Left ventricle myocardium superior (tissue), 1 donor: Measurements from ENCODE around the gene DSG3. TPM values are rescaled to one million over a fixed set of nuclear protein-coding genes. Genes with fewer than 3 reads are reported as not detected.
"Not testable (repeated sequence)": the region's sequence is repeated elsewhere in the genome, so short reads cannot be mapped to it uniquely, and the experiment has no call there.

Experiments
- ATAC-seq: fragments of 200-7000 bp; cut with Tn5 transposase; one replicate; pipeline ENCODE4 v1.9.1; 2020; ENCODE audit warnings: mild to moderate bottlenecking, moderate library complexity
- DNase-seq: peaks from one replicate; pipeline ENCODE4 v3.0.0-alpha.2; 2020
- intact Hi-C: fragments of 100-400 bp; cut with micrococcal nuclease; formaldehyde crosslinking; loops from one replicate; pipeline ENCODE4 v1.11.0; 2022
- total RNA-seq: library from RNA; stranded (reverse); fragmentation: NEBNext Ultra II Directional; extraction: Animal tissue kit (Norgen Biotek cat#: 25700); gene quantifications from one replicate; pipeline ENCODE4 v1.2.1, GENCODE V29; 2021
- donor health status: DM: no; HTN: yes; CAD: no; lungs with severe emphysema.

The DSG3 gene
- total RNA-seq, 1 donor from 2014 or later: not detected

- ATAC-seq: no peak
- intact Hi-C loops: no loop called here
- DNase-seq: no peak
These were observed 36.9 kb downstream of the DSG3 start for GRCh38 chr18:31484461-31484860.

- no peak for DNase-seq
These were observed 38.6 kb downstream of the DSG3 start for GRCh38 chr18:31486165-31486564.

GRCh38 chr18:31487246-31488015 lies 39.9 kb downstream of the DSG3 start:
- DNase-seq (no peak), ATAC-seq (no peak)
- intact Hi-C loops: no loop called here

More at GRCh38 chr18:31486165-31486564, 38.6 kb downstream of the DSG3 start:
- intact Hi-C loops: no loop called here
- no peak for ATAC-seq

- DNase-seq: no peak
- no peak for ATAC-seq
- intact Hi-C loops: no loop called here
These were observed 41.8 kb downstream of the DSG3 start for GRCh38 chr18:31489311-31489710.

GRCh38 chr18:31490387-31490786 lies 42.8 kb downstream of the DSG3 start:
- intact Hi-C loops: no loop called here
- DNase-seq: no peak
- ATAC-seq: no peak

- intact Hi-C loops: no loop called here
- no peak for DNase-seq
- ATAC-seq: no peak
These were observed 43.3 kb downstream of the DSG3 start for GRCh38 chr18:31490833-31491232.

GRCh38 chr18:31491586-31491985 lies 44.0 kb downstream of the DSG3 start:
- DNase-seq: no peak
- intact Hi-C loops: no loop called here
- ATAC-seq: no peak

- DNase-seq: no peak
- intact Hi-C loops: no loop called here
- ATAC-seq: no peak
These were observed 45.1 kb downstream of the DSG3 start for GRCh38 chr18:31492671-31493070.

GRCh38 chr18:31493171-31493570 lies 45.6 kb downstream of the DSG3 start:
- ATAC-seq (no peak), DNase-seq (no peak)
- intact Hi-C loops: no loop called here

GRCh38 chr18:31493941-31494340 lies 46.4 kb downstream of the DSG3 start:
- ATAC-seq: no peak
- intact Hi-C loops: no loop called here

GRCh38 chr18:31494705-31495244 lies 47.2 kb downstream of the DSG3 start:
- DNase-seq, intact Hi-C loops, ATAC-seq: not testable (repeated sequence)

More at GRCh38 chr18:31493941-31494340, 46.4 kb downstream of the DSG3 start:
- DNase-seq: no peak

- ATAC-seq (no peak), DNase-seq (peak; percentile 39)
- intact Hi-C loops: no loop called here
These were observed 49.9 kb downstream of the DSG3 start for GRCh38 chr18:31497404-31497835.

- DNase-seq: peak; percentile 88
- intact Hi-C loops: no loop called here
- peak; percentile 99 for ATAC-seq
These were observed 50.5 kb downstream of the DSG3 start, which contains the start of gene DSG2 for GRCh38 chr18:31497836-31498573. DSG2 (plus strand) TSS chr18:31498177; CDS start chr18:31498252, 75 bp downstream.

- intact Hi-C loops: no loop called here
- ATAC-seq (no peak), DNase-seq (no peak)
These were observed 51.3 kb downstream of the DSG3 start for GRCh38 chr18:31498574-31499524.

- ATAC-seq (no peak), DNase-seq (no peak)
- intact Hi-C loops: no loop called here
These were observed 52.6 kb downstream of the DSG3 start for GRCh38 chr18:31500051-31500688.

GRCh38 chr18:31503011-31503410 lies 55.5 kb downstream of the DSG3 start:
- no peak for DNase-seq
- intact Hi-C loops: no loop called here
- ATAC-seq: no peak

- intact Hi-C loops: no loop called here
- DNase-seq: no peak
- no peak for ATAC-seq
These were observed 57.1 kb downstream of the DSG3 start for GRCh38 chr18:31504455-31505147.

GRCh38 chr18:31505156-31505555 lies 57.6 kb downstream of the DSG3 start:
- no peak for ATAC-seq
- DNase-seq: no peak
- intact Hi-C loops: no loop called here
